Activated T-helper 1 cell treated with anti-CD3 and anti-CD28 coated beads, Interleukin-2, amount 50 U/mL, for 16 hours (primary cell): ENCODE measurements around the gene PTPN22.
"Not testable (repeated sequence)": the region's sequence is repeated elsewhere in the genome, so short reads cannot be mapped to it uniquely, and the experiment has no call there.

Experiments used
- DNase-seq, 2 donors: peaks; one replicate each; pipeline ENCODE4 v3.0.0-alpha.2; 2020; ENCODE audit warnings: low read depth in 1 of 2, low spot score in 1 of 2

The PTPN22 gene

DNA sequence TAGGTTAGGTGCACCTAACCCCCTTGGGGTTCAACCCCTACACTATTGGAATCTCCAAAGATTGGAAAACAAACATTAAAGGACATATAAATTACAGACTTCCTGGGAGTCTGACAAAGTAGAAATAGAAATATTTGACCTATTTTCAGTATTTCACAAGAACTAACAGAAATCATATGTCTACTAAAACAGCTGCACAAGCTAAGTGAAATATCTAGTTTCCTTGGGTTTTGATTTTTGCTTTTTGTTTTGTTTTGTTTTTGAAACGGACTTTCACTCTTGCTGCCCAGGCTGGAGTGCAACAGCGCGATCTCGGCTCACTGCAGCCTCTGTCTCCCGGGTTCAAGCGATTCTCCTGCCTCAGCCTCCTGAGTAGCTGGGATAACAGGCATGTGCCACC, 18.8 kb downstream of the PTPN22 start:
- not testable (repeated sequence) for DNase-seq

DNA sequence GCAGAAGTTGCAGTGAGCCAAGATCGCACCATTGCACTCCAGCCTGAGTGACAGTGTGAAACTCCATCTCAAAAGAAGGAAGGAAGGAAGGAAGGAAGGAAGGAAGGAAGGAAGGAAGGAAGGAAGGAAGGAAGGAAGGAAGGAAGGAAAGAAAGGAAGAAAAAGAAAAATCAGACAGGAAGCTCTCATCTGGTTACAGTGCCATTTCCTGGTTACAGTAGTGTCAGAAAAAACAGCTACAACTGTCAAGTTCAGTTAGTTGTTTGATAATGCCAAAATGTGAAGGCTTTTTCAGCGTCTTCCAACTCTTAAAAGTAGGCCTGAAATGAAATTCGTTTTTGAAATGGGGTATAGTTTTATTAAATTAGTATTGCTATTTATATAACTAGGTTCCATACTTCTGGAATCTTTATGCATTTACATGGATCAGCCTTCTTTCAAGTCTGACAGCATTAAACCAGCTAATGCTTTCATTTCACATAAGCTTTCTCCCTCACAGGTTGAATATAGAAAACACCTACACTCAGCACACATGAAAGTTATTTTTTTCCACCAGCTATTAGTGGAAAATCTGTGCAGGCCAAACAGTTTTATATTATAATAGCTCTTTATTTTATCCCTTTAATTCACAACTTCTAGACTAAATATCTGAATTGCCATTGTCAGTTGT, 21.2 kb downstream of the PTPN22 start:
- no peak for DNase-seq

DNA sequence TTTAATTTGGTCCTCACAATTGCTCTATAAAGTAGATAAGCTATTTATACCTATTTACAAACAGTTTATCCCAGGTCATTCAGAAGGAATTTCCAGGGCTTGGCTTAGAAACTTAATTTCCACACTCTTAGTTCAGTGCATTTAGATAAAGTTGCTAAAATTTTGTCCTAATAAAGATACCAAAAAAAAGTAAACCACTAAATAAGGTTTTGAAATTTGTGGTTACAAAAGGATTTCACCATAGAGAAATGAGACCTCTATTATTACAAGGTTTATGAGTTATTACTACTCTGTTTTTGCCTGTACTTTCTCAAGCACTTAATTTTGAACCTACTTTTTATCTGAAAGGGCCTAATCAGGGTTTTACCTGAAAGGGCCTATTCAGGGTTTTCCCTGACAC, 22.4 kb downstream of the PTPN22 start:
- DNase-seq: no peak

DNA sequence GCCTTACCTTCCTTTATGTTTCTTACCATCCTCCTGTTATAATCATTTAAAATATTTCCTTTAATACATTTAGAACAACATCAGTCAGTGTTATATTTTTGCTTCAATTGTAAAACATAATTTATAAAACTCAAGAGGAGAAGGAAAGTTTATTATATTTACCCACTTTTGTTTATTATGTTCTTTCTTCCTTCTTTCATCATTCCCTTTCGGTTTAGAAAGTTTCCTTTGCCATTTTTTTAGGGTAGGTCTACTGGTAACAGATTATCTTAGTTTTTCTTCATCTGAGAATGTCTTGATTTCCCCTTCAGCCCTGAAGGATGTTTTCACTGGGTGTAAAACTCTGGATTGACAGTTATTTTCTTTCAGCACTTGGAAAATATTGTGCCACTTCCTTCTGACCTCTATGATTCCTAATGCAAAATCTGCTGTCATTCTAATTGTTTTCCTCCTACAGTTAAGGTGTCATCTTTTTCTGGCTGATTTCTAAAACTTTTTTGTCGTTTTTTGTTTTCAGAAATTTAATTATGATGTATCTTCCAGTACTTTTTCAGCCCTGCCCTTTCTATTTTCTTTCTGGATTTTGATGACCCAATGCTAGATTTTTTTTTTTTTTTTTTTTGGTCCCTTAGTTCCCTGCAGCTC, 25.0 kb downstream of the PTPN22 start:
- DNase-seq: no peak

DNA sequence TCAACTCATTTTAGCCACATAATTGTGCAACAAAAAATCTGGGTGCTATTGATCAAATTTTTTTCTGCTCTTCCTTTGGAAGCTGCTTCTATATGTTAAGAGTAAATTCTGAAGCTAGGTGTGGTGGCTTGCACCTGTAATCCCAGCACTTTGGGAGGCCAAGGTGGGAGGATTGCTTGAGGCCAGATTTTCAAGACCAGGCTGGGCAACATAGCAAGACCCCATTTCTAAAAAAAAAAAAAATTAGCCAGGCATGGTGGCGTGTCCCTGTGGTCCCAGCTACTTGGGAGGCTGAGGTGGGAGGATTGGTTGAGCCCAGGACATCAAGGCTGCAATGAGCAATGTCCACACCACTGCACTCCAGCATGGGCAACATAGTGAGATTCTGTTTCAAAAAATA, 35.0 kb downstream of the PTPN22 start:
- no peak for DNase-seq

DNA sequence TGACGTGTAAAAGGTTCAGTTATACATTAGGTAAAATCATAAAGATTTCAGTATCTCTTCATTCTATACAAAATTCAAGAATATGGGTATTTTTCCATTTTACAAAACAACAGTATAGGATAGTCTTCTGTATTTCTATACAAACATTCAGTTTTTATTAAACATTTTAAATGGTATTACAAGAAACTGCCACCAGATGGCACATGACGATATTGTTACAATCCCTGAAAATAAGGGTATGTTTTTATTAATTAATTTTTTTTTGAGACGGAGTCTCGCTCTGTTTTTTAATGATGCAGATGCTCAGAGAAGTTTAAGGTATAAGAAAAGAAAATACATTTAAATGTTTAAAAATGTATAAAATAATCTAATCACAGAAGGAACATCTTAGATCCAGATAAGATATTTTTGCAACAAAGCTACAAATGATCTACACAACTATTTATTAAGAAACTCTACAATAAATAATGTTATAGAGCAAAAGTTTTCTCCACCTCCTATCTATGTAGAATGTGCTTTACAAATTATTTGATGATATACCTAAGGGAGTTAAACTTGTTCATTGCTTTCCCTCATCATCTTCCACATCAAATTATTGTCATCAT, 35.7 kb downstream of the PTPN22 start:
- DNase-seq: no peak

DNA sequence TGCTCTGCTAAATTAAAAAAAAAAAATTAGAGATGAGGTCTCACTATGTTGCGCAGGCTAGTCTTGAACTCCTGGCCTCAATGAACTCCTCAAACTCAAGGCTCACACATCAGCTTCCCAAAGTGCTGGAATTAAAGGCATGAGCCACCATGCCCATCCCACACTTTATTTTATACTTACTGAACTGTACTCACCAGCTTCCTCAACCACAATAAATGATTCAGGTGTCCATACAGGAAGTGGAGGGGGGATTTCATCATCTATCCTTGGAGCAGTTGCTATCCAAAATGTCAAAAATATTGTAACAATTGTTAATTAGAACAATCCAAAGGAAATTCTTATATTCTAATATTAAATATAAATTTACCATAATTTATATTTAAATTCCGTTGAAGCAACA, 36.8 kb downstream of the PTPN22 start:
- DNase-seq: no peak

DNA sequence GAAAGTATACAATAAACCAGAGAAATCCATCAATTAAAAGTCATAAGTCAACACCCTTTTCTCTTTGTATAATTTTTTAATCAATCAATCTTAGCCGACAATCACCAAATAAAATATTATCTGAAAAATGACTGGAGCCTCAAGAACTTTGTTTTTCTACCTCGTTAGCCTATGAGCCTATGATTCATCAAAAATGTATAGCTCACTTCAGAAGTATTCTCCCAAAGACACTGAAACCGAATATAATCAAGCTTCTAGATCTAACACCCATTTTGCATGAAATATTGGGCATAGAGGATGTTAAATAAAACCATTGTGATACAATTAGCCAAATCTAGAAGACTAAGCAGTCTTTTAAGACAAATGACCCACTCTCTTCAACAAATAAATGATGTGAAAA, 41.5 kb downstream of the PTPN22 start:
- DNase-seq: no peak

DNA sequence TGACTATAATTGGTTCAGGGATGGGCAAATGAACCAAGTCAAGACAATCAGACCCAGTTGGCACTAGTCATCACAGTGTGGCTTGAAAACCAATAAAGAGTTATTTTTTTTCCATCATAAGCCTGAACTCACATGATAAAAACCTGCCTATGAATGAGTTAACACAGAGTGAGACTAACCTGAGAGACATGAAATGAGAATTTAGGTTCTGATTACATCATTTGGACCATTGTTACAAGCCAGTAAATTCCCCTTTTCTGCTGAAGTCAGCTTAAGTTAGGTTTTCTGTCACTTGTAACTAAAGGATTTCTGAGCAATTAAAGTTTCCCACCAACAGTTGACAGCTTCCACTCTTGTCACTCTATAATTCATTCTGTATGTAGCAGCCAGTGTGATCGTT, 49.6 kb downstream of the PTPN22 start:
- no peak for DNase-seq

DNA sequence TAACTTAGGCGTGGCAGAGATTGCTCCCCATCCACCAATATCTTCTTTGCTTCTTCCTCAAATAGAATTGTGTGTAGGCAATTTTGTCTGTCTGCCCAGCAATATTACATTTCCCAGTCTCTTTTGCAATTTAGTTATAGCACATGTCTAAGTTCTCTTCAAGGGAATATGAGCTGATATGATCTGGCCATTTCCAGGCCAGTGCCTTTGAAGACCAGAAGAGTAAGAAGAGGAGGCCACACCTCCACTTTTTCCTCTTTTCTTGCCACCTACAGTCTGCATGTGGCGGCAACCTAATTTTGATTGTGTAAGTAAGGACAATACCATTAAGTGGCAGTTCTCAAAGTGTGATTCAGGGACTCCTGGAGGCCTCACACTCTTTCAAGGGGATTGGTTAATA, 52.9 kb downstream of the PTPN22 start:
- DNase-seq: no peak

DNA sequence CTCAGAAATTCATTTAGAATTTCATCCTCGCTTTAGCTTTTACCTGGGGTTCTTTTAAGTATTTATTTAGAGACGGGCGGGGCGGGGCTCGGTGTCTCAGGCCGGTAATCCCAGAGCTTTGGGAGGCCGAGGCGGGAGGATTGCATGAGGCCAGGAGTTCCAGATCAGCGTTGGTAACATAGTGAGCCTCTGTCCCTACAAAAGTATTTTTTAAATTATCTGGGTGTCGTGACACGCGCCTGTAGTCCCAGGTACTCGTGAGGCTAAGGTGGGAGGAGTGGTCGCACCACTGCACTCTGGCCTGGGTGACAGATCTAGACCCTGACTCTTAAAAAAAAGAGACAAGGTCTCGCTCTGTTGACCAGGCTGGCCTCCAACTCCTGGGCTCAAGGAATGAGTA, 58.3 kb downstream of the PTPN22 start:
- no peak for DNase-seq

DNA sequence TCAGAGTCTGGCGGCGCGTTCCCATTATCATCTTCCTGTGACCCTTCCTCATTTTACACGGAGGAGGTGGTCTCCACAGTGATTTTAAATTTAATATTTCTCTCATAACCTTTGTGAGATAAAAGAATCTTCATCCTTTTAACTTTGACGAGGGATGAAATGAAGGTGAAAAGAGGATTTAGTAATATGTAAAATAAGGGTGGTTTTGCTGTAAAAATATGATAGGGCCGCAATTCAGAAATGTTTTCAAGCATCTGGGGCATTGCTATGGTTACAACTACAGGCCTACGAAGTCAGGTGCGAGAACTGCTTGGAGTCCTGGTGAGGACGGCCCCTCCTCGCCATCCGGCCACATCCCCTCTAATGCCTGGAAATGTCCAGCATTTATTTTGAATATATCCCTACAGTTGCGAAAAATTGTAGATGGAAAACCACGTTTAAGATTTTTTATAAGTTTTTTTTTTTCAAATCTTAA, 58.8 kb downstream of the PTPN22 start:
- no peak for DNase-seq

DNA sequence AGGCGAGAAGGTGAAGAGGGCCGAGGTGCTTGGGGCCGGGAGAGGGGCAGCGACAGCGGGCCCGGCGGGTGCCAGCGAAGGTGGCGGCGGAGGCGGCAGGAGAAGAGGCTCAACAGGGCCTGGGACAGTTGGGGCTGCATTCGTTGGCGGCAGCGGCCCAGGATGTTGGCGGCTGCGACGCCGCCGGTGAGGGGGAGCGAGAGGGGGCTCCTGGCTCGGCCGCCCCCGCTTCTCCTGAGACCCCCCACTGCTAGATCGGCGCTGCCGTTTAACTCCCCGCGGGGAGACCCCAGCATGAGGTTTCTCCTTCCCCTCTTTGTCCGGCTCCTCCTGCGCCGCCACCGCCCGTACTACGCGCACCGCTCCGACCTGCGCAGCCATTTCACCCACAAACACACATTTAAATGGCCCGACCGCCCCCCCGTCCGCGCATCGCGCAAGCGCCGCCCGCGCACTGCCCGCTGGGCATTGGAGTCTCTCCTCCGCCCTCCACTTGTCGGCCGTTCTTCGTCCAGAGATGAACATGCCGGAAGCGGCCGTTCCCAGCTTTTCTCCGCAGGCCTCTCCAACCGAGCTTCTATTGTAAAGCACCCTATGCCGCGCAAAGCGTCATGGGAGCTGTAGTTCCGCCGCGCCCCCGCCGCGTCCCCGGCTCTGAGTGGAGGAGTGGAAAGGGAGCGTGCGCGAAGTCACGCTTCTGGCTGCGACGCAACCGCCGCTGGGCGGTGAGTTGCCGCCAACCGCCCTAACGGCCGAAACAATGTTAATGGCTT, 59.4 kb downstream of the PTPN22 start, which contains the start of gene RSBN1:
TSS of gene RSBN1 (minus strand) at position 589 of the 773 bp plus-strand sequence. CDS start at position 525, 64 bp downstream.
- peak; percentile 95 to 98 for DNase-seq

DNA sequence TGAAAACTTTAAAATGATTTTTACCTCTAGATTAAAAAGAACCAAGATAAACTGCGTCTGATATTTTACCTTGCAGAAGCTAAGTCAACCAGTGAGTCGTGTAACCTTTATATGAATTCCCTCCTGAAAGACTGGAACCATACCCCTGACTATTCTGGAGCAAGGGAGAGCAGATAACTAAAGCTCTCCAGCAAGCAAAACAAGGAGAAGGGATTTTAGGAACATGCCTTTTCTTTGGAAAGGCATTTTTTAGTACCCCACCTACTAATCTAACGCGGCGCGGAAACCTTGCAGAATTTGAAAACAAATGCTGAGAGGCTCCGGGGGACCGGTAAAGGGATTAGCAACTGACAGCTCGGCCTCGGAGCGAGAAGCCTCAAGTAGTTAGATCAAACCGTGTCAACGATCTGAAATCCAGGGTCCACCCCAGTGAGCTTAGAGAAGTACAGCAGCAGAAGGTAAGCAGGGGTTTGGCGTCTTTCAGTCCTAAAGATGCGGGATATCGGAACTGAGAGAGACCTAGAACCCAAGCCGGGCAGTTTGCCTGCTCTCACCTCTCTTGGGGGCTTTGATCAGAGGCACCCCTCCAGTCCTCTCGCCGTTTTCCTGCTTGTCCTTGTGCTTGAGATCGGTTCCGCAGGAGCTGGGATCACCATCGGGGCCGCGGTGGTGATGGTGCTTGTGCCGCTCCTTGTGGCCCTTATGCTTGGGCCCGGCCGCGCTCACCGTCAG, 60.2 kb downstream of the PTPN22 start:
- no peak for DNase-seq

DNA sequence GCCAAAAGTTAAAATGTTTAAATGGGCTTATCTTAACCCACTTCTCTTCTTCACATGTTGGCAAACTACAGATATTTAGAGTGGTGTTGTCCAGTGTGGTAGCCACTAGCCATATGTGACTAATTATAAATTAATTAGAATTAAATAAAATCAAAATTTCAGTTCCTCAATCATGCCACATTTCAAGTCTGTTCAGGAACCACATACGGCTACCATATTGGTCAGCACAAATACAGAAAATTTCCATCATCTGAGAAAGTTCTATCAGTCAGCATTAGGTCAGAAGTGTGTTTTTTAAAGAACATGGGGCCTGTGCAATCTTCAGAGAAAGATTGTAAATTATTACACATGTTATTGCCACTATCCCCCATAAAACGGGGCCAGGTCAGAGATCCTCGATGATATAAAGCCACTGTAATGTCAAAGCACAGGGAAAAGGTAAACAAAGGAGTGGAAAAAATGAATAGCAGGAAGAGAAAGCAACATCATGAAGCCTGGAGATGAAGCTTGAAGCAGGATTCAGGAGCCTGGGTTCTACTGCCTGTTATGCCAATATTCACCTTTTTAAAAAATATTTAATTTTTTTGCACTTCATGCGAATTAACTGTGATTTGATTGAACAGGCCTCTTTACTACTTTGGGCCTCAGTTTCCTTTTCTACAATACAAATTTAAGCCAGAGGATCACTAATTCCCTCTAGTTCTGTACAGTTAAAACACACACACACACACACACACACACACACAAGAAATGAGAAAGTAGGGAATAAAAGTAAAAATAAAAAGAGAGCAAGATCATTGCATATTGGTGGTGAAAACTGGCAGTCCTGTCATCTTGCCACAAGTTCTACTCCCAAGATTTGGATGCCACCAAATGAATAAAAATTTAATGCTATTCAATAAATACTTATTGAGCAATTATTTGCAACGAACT, 61.6 kb downstream of the PTPN22 start:
- no peak for DNase-seq

DNA sequence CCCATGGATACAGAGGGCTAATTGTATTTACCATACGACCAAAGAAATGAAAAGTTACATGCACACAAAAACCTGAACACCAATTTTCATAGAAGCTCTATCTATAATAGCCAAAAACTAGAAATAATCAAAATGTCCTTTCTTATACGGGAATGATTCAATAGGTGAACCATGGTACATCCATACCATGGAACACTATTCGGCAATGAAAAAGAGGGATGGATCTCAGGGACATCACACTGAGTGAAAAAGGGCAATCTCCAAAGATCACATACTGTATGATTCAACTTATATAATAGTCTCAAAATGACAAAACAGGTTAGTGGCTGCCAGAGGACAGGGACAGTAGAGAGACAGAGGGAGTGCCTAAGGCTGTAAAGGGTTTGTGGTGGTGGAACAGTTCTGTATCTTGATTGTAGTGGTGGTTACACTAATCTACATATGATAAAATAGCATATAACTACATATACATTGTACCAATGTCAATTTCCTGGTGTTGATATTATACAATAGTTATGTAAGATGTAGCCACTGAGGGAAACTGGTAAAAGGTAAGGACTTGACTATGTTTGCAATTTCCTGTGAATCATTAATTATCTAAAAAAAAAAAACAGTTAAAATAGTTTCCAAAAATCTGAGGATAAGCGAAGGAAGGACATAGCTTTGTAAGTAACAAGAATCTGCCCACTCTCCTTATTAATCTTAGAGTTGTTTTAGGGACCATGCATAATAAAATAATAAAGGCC, 62.9 kb downstream of the PTPN22 start:
- no peak for DNase-seq

DNA sequence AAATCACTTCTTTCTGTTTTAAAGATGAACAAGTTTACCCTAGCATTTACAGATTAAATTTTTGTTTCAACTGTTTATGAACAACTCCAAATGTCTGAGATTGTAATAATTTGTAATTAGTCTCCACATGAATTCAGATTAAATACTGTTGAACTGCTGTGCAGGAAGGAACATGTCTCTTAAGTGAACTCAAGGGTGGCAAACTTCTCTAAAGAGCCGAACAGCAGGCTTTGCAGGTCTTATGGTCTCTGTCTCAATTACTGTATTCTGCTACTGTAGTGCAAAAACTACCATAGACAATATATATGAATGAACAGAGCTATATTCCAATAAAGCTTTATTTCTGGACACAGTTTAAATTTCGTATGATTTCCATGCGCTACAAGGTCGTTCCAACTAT, 65.9 kb downstream of the PTPN22 start:
- no peak for DNase-seq

DNA sequence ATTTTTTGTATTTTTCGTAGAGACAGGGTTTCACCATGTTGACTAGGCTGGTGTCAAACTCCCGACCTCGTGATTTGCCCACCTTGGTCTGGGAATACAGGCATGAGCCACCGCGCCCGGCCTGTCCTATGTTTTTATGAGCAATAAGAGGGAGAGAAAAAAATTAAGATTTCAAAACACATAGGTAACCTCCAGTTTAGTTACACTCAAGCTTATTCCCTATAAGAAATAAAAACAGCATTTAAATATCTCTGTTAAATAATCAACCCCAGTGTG, 66.3 kb downstream of the PTPN22 start:
- no peak for DNase-seq

DNA sequence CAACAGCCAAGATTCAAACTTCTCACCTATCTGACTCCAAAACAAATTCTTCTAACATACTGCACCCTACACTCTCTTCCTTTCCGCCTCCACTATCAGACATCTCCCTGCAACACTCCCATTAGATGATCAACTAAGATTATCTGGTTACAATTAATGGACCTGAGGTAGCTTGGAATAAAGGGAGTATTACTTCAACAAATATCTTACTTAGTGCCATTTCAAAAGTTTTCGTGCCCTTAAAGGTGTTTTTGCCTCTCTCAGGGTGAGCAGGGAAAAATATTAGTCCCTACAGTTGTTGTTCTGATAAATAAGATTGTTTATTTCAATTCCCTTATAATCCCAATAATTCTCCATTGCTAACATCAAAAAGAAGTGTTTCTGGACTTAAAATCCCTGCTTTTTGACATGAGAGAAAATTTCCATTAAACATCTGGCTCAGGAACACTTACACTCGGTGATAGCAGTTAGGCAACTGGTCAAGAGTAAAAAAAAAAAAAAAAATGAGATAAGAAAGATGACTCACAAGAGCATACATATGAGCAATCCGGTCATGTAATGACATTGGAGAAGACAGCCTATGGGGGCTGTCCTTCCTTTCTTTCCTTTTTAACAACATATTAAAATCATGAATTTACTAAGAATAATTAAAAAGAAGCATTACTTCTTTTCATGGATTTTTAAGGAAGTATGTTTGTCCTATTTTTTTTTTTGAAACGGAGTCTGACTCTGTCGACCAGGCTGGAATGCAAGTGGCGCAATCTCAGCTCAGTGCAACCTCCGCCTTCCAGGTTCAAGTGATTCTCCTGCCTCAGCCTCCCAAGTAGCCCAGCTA, 66.9 kb downstream of the PTPN22 start:
- no peak for DNase-seq
